HG02943 (cell line): Measurements from ENCODE around the gene SFR1.

Experiments
- ATAC-seq: cut with Tn5 transposase; IDR thresholded peaks from one replicate; pipeline ENCODE4 v1.9.1; 2021; ENCODE audit warnings: mild to moderate bottlenecking, low read depth, moderate library complexity; ENCODE audit not compliant: unreplicated experiment

Gene SFR1

DNA sequence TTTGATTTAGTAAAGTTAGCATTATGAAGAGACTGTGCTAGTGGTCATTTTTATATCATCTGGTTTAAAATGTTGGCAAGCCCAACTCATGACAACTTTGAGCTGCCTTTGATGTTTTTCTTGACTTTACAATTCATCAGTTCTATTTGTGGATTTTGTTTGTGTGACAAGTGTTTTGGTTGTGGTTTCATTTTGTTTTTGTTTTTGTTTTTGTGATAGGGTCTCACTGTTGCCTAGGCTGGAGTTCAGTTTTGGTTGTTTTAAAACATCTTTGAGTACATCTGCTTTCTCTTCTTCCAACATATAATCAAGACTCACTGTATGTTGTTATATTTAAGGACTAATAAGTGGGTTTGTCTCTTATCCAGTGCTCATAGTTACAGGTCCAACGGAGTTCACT is 17.6 kb upstream of the SFR1 start:
- no peak for ATAC-seq

DNA sequence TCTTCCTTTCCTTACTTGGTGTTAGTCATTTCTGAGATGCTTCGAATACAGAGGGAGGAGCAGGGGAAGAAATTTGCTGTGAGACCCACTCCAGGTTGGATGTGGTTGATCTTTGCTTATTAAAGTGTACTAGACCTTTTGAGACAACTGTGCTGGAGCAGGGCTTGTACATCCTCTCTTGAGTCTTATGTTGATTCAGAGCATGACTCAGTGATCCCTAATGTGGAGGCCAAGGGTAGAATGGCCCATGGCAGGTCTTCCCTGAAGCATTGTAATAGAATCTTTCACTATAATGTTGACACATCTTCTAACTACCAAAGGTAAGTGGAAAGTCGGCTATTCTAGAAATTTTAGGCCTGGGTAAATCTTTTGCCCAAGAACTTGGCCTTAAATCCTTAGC is 17.0 kb upstream of the SFR1 start:
- no peak for ATAC-seq

DNA sequence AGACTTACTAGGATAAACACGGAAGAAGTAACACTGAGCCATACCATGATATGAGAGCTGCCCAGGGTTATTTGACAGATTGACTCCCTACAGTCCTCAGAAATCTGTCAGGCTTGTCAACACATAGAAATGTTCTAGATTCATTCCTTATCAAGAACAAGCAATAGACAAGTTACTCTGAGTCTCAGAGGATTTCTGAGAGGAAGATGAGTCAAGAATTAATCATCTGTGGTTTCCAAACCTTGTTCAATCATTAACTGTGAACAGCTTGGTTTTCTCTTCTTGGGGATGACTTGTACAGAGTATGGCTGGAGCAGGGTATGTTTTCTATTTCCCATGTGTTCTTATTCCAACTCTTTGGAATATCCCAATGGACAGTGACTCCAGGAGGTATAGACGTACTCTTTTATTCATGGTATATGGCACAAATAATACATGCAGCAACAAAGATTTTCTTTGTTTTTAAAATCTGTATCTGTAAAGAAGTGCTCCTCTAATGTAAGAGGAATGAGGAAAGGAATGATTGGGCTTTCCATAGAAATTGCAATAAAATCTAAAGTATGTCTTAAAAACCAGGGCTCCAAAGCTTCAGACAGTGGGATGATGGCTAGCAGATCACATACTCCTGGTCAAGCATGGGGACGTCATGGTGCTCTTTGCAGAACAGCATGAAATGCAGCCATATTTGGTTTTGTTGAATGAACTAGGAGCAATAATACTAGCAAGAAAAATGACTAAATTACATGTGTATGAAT is 11.9 kb upstream of the SFR1 start:
- peak; percentile 98 for ATAC-seq

DNA sequence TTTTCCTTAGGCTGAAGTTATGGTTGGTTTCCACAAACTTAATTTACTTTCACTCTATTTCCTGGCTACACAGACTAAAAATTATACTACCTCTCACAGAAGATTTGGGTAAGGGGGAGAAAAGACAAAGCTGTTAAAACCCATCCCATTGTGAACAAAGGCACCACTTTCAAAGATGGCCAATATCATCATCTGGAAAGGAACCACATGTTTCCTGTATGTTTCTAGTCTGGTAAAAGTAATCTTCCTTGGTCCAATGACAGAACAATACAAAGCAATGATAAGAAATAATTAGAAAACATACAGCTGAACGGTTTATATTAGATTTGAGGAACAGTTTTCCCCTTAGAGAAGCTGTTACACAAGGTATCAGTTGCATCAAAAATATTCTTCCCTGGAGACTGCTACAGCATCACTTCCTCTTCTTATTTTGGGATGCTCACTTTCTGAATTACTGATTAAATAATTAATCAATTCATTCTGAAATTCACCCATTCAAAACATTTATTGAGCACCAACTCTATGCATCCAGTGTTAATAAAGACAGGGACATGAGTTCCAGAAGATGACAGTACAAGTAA is 8.5 kb upstream of the SFR1 start:
- no peak for ATAC-seq

DNA sequence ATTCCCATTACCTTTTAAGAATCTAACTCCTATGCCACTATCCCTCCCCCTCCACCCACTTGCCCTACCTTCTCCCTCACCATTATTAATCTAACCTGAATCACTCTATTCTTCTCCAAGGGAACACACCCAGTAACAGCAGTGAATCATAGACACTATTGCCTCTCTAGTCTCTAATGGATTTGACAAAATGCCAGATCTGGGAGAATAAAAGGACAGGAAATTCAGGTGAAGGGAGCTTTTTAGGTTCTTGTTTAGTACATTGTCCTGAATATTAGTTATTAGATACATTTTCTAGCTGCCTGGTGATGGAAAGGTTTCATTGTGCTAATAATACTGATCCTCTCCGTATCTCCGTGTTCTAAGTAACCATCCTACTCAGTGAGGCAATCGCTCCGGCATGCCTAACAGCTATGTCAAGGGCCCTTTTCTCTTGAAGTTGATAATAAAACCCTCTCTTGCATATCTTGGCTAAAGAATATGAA is 4.1 kb upstream of the SFR1 start:
- ATAC-seq, result no peak

DNA sequence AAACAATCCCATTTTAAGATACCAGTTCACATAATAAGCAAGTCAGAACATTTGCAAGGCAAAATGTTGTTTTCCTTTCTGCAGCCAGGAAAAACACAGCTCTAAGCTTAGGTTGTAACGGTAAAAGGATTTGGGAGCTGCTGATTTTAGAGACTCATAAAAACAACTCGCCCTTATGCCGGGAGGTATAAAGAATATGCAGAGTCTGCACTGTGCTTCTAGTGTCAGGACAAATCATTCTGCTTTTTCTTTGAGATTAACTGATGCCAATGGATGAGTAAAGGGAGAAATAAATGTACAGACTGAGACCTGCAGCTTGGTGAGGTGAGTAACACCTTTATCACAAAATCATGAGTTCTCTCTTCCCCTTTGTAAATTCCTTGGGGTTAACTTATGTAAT is 2.0 kb upstream of the SFR1 start:
- no peak for ATAC-seq

DNA sequence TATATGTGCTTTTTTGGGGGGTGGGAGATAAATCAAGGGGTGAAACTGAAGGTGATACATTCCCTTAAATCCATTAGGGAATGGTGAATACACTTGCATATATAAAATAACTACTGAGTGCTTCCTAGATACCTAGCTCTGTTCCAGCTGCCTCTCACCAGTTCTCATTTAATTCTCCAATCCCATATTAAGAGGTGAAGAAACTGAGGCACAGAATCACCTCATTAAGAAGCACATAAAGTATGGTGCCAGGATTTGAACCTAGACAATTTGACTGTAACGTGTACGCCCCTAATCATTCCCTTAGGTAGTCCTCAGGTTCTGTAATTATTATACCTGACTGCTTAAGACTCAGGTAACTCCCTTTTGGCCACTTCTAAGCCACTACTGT is 1.5 kb upstream of the SFR1 start:
- ATAC-seq, result no peak

DNA sequence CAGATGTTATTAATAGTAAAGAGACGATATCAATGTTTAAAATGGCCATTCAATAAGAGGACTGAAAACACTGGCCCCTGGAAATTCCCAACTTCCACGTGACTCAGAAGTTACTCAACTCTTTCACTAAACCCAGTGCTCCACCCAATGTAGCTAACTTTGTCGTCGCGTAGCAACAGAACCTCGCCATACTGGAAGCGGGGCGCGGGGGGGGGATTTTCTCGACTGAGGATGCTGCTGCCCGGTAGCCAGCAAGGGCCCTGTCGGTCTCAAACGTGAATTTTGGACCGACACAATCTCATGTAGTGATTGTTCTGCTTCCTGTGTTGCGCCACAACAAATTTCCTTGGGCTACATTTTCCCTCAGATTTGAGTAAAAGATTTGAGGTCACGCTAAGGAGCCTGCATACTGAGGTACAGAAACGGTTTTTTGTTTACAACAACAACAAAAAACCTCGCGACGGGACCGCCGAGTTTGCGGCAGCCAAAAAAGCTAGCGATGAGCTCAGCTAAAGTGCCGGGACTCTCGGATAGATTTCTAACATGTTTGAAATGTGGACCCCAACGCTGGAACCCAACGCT is 977 bp upstream of the SFR1 start:
- peak; percentile 24 for ATAC-seq

DNA sequence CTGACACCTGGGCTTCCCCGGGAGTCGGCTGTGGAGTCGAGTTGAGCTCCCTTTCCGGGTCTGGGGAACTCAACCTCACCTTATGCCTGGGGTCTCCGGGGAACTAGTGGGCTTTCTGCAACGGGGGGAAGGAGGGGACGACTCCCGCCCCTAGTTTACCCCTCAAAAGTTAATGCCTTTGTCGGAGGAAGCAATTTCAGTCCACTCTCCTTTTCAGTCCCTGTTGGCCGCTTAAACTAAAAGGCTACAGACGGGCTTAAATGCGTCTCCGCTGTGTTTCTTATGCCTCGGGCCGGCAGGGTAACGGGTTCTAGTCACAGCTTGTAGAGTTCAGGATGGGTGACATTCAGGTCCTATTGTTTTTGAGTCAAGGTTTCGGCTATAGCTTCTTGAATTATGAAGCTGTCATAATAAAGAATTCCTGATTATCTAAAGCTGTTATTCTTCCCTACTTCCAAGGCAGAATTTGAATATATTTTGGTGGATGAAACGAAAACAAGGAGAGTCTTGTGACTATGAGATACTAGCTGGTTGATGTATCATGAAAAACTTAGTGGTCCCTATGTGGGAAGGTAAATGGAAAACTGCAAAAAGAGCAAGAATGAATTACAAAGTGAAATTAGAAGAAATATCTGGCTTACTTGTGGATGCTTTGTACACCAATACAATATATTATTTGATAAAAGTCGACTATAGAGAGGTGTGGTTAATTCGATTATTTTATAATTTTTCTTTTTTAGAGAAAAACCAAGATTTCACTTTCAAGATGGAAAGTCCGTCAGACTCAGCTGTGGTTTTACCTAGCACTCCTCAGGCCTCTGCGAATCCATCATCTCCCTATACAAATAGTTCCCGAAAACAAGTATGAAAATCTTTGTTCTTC is 495 bp downstream of the SFR1 start:
- ATAC-seq, result peak; percentile 8

DNA sequence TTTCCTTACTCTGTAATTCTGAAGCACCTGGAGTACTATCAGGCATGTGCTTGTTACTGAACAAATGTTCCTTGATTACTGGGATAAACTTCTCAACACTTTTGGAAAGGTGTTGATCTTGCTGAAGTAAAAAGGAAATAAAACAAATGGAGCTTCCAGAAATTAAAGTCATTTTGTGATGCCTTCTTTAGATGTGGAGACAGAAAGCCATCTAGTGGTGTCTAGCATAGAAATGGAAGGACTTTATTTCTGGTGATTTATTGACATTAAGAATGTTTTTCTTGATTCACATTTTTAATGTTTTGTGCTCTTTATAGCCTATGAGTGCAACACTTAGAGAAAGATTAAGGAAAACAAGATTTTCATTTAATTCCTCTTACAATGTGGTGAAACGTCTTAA is 1.4 kb downstream of the SFR1 start:
- no peak for ATAC-seq

DNA sequence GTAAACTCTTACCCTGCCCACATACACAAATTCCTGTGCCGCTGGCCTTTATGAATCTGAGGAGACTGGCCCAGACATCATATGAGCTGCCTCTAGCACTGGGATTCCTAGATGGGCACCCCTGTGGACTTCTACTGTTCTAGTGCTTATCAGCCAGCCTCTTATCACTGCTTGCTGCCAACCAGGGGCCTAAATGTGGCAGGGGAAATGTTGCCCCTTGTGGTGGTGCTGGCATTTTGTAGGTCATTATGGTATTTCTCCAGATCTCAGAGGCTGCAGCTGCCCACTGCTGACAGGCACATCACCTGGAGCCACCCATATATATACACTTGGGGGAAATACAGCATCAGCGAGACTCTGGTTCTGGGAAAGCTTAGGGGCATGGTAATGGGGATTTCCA is 5.4 kb downstream of the SFR1 start:
- no peak for ATAC-seq

DNA sequence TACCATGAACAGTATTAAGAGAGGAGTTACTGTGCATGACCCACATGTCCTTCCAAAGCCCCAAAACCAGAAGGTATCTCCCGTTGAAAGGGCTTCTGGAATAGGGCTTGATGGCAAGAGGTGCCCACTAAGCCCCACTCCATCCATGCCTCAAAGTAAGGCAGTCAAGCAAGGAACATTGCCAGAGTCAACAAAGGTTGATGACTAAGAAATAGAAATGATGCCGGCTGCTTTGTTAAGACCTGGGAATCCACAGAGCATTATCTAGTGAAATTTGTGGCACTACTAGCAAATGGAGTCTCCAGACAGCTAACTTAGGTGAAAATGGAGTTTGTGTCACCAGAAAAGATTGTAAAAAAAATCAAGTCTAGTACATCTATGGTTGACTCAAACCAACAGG is 6.2 kb downstream of the SFR1 start:
- no peak for ATAC-seq

DNA sequence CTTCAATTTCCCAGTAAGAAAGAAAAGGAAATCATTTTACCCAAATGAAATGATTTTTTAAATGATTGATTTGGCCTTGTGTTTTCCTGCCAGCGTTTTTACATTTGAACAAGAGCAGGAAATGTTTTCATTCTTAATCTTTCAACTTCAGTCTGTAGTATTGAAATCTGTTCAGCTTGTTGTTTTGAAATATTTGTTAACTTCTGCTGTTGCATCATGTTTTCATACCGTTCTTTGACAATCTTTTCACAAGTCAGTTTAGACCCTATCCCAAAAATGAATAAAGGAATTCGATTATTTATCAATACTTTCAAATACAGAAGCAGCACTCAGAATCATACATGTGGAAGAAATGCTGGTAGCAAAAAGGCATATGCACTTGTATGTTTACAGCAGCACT is 8.1 kb downstream of the SFR1 start:
- no peak for ATAC-seq

DNA sequence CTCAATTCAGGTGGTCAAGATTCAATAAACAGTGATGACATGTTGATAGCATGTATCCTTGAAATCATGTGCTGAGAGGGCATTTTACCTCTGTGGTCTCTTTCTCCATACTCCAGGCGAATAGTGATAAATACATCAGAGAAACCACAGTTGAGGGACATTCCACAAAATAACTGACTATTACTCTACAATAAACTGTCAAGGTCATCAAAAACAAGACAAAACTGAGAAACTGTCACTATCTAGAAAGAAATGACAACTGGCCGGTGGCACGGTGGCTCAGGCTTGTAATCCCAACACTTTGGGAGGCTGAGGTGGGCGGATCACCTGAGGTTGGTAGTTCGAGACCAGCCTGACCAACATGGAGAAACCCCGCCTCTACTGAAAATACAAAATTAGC is 16.2 kb downstream of the SFR1 start:
- ATAC-seq, result no peak

DNA sequence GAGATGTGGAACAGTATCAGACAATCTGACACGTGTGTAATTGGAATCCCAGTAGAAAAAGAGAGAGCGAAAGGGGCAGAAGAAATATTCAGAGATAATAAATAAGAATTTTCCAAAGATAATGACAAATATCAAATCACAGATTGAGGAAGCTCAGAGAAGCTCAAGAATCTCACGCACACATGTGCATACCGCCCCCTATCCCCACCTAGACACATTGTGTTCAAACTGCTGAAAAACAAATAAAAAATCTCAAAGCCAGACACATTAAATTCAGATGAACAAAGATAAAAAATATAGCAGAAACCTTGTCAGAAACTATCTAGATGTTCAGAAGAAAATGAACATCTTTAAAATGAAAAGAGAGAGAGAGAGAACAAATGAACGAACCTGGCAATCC is 17.2 kb downstream of the SFR1 start:
- no peak for ATAC-seq

DNA sequence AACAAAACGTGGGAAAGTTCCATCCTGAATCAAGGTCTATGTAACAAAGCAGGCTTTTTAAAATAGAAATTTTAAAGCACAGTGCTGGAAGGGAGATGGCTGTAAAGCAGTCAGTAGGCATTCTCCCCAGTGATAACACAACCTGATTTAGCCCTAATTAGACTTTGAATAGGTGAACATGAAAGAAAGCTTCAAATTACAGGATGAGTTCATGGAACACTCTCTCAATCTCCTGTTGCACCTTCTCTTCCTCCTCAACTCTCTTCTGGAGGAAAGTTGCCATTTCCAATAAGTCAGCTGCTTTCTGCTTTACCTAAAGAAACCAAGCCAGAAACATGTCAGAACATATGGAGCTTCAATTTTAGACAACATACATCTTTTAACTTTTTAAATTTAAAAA is 20.1 kb downstream of the SFR1 start:
- ATAC-seq, result no peak

DNA sequence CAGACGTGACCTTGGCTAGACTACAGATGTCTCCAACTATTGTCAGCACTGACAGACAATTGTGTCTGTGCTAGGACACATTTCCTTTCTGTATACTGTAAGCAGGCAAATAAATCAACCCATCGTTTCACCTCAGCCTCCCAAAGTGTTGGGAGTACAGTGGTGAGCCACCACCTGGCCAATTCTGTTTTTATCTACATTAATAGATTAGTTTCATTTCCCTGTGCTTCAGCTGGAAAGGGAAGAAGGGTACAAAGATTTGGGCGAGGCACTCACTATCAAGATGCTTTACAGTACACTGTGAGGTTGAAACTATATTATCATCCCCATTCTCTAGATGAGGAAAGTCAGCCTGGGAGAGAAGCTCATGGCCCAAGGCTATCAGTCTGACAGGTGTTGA is 21.9 kb downstream of the SFR1 start:
- ATAC-seq, result no peak

DNA sequence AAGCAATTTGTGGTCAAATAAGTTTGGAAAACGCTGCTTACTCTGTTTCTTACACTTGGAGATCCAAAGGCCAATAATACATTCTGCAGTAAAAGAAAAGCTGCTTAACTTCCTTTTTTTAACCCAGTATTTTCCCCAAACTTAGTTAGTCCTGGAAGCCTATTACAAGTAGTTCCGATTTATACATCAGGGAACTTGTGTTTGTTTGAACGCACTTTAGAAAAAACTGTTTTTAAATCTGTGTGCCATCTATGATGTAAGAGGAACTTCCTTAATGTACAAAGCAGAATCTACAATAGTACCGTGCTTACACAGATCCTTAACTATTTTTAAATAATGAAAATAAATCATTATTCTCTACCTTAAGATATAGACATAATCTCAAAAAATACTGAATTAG is 23.0 kb downstream of the SFR1 start:
- no peak for ATAC-seq

DNA sequence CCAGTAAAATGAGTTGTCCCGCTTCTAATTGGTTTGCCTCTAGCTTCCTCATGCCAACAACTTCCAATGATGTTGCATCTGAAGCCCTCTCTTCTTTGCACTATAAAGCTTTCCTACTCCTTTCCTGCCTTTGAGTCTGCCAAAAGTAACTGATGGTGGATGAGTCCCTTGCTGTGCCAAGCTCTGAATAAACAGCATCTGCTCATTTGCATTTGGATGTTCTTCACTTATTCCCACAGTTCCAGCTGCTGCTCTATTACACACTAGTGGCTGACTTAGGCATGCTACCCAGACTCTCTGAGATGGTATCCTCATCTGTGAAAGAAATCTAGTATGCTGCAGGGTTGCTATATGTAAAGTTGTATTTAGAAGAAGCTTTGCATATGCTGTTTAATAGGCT is 24.9 kb downstream of the SFR1 start:
- no peak for ATAC-seq

DNA sequence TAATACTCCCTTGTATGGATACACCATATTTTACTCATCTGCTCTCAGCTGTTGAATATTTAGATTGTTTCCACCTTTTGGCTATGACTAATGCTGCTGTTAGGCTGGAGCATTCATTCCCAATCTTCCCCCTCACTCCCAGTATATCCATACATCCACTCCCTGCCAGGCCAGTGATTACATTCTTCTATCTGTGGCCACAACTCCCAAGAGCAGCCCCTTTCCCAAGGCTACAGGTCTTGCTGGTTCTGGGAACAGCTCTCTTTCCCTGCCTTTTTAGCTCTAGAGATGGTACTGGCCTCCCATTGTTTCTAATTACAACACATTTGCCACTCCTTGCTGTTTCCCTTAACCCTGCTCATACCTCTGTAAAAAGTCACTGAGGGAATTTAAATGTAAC is 28.2 kb downstream of the SFR1 start:
- no peak for ATAC-seq

DNA sequence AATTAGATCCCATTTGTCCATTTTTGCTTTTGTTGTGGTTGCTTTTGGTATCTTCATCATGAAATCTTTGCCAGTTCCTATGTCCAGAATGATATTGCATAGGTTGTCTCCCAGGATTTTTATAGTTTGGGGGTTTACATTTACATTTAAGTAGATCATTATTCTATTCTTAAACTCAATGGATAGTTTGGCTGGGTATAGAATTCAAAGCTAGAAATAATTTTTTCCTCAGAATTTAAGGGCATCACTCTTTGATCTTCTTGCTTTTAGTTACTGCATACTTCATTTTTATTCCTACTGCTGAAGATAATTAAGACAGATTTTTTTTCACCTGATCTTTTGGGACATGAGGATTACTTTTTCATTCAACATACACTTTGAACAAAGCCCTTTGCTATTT is 29.8 kb downstream of the SFR1 start:
- ATAC-seq, result no peak
